Jurkat, Clone E6-1 (cell line): ENCODE measurements around the gene PPME1.

ENCODE experiments used
- DNase-seq: peaks from one replicate; pipeline ENCODE4 v3.0.0-alpha.2; 2011; ENCODE audit warnings: low read depth, low spot score
- H3K4me3 ChIP-seq: 2 replicates; pipeline ENCODE4 v1.5.1; 2011; ENCODE audit warnings: mild to moderate bottlenecking, low read length, control low read depth, moderate library complexity

PPME1 gene

GRCh38 chr11:74208507-74208906, 37.4 kb downstream of the PPME1 start:
- no peak for DNase-seq
- no peak overlapping the region for H3K4me3 ChIP-seq

DNA sequence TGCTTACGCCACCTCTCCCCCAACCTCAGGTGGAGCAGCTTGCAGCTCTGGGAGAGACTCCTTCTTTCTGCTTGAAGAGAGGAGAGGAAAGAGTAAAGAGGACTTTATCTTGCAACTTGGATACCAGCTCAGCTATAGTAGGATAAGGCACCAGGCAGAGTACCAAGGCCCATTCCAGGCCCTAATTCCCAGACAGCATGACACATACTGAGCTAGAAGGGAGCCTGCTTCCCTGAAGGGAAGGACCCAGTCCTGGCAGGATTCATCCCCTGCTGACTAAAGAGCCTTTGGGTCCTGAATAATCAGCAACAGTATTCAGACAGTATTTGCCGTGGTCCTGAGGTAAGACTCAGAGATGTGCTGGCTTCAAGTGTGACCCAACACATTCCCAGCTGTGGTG, 41.4 kb downstream of the PPME1 start:
- no peak overlapping the region for H3K4me3 ChIP-seq
- DNase-seq = no peak

DNA sequence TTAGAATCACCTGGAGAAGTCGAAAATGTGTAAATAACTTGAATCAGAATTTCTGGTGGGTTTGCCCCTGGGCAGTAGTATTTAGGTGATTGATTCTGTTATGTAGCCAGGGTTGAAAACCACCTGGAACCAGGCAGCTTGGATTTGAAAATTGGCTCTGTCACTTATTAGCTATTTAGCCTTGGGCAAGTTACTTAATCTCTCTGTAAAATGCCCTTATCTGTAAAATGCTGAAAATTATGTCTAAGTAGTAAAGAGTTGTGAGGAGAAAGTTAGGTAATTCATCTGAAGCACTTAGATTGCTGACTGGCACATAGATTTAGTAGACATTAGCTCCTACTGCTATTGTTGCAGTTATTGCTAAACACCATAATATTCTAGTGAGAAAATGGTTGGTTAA, 49.3 kb downstream of the PPME1 start:
- no peak overlapping the region for H3K4me3 ChIP-seq
- no peak for DNase-seq

DNA sequence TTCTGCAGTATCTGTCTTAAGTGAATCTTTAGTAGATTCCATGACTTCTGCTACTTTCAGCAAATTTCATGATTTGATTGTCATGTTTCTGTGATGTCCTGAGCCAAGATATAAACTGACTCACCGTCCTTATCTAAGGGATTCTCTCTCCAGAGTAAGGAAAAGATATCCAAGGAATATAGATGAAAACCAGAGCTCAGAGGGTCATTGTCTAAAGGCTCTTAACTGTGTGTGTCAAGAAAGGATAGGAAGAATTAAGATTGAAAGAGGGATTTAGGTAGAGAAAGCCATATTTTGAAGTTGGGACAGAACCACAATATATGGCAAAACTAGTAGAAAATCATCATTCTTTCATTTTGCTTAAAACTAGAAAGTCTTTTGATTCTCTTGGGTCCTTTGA, 50.7 kb downstream of the PPME1 start:
- H3K4me3 ChIP-seq = no peak overlapping the region
- no peak for DNase-seq

DNA sequence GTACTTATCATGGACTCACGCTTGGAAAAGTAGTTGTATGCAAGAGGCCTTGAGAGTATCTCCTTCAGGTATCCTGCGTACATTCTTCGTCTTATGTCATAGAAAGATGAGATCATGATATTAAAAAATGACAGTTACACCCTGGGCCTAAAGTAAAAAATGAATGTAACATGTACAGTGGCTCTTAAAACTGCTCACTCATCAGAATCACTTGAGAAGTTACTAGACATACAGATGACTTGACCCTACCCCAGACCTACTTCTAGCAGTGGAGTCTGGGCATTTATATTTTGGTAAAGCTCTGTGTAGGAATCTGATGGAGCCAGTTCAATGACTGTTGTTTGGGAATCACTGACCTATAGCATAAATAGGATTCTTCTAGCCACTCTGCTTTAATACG, 54.5 kb downstream of the PPME1 start:
- DNase-seq = no peak
- H3K4me3 ChIP-seq = no peak overlapping the region

DNA sequence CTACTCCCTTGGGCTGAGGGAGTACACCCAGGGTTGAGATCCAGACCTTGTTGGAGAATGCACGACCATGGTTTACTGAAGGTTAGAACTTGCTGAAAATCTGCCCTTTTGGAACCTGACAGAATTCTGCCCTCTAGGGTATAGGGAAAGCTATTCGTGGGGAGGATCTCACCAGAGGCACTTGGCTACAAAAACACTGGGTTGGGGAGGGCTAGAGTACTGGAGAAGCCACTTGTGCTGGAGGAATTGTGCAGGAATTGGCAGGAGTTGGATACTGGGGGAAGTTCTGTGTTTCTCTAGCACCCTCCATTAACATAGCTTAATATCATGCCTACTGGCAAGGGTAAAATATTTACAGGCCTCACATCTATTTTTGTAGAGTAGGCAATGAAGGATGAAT, 55.8 kb downstream of the PPME1 start:
- DNase-seq = no peak
- H3K4me3 ChIP-seq = no peak overlapping the region

GRCh38 chr11:74232311-74232950, 61.3 kb downstream of the PPME1 start:
- H3K4me3 ChIP-seq = no peak overlapping the region
- peak; percentile 82 for DNase-seq

- H3K4me3 ChIP-seq = no peak overlapping the region
- DNase-seq = no peak
These were observed 62.6 kb downstream of the PPME1 start for GRCh38 chr11:74233683-74234082.

DNA sequence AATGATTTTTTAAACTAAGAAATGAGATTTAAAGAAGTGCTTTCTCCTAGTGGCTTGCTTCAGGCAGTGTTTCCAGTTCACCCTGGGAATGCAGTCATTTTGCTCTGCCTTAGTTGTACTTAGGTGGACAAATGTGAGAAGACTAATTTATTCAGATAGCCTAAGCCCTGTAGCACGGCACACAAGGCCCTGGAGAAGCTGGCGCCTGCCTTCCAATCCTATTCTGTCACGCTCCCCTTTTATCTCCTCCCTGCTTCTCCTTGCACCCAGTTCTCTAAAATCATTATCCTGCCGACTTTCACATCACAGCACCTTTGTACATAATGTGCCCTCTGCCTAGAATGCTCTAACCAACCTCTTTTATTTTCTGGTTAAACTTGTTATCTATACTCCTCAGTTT, 64.0 kb downstream of the PPME1 start:
- H3K4me3 ChIP-seq = no peak overlapping the region
- DNase-seq = no peak

DNA sequence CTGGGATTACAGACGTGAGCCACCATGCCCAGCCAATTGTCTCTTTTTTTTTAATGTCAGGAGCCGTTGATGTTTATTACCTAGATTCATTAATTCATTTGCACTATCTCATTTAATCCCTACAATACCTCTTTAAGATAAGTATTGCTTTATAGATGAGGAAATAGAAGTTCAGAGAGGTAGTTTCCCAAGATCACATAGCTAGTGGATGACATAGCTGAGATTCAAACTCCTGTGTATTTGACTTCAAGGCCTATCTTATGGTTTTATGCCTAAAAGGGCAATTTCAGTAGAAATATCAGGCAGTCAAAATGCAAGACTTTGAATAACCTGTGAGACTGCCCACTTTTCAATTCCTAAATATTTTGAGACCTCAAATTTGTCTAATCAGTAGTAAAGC, 66.5 kb downstream of the PPME1 start:
- no peak overlapping the region for H3K4me3 ChIP-seq
- DNase-seq = no peak

DNA sequence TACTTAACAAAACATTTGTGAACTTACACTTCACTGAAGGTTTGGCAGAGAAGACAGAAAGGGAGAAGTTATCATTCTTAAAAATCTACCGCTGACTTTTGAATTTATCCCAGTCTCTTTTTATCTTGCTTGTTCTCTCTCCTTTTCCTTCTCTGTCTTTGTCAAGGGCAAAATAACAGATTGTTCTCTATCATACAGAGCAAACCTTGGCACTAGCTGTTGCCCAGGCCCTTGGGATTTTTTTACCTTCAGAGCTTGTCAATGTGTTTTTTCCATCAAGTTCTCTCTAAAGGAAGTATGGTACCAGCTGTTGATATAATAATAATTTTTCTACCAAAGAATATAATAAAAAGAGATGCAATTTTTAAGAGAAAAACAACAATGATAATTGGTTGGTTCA, 67.2 kb downstream of the PPME1 start:
- no peak overlapping the region for H3K4me3 ChIP-seq
- no peak for DNase-seq

DNA sequence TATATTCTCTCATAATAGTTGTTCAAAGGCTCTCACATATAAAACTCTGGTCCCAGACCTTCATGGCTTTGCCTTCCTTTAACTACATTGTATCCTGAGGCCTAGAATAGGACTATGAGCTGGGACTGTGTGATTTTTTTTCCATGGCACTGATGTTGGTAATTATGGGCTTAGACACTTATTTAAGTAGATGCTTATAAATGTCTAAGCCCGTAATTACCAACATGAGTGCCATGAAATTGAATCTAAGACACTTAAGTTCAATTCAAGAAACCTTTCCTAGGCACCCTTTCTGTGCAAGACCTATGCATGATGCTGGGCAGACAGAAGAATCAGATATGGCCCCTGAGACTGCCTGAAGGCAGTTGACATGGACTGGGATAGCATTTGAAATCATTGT, 77.4 kb downstream of the PPME1 start:
- no peak for DNase-seq
- H3K4me3 ChIP-seq = no peak overlapping the region

DNA sequence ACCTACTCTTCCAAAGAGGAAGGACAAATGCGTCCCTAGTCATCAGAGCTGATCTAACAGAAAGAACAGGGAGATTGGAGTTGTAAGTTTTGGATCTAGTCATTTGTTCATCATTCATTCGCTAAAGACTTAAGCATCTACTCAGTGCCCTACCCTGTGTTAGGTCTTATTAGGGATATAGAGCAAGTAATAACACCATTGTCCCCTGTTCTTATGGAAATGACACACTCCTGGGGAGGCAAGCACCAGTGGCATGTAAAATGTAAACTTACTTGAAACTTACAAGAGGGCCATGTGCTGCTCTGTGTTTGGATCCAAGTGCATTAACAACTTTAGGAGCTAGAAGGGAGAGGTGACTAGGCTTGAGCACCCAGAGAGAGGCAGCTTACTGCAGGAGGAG, 78.4 kb downstream of the PPME1 start:
- H3K4me3 ChIP-seq = no peak overlapping the region
- DNase-seq = no peak

- H3K4me3 ChIP-seq = no peak overlapping the region
- no peak for DNase-seq
These were observed 82.3 kb downstream of the PPME1 start for GRCh38 chr11:74253361-74253760.

DNA sequence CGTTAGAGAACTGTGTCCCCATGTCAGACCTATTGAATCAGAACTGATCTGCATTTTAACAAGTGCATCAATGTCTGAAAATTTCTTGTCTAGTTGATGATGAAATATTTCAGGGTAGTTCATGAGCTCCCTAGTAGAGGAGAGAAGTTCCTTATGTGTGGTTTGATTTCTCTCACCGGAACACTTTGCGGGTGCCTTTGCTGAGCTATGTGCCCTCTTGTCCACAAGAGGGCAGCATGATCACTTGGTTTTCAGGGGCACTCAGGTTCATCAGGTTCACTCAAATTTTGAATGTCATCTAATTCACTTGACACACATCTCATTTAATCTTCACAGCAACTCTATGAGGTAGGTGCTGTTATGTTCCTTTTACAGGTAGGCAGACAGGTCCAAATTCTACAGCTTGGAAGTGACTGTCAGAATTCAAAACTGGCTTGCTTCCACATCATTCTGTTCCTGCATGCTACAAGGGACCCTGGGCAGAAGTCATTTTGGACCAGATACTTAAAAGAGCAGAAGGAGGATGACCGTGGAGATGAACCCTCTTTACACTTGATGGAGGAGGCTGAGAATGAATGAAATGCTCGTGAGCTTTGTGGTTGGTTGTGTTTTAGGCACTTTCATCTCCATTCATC, 84.8 kb downstream of the PPME1 start:
- peak; percentile 58 for DNase-seq
- H3K4me3 ChIP-seq = no peak overlapping the region

- no peak for DNase-seq
- no peak overlapping the region for H3K4me3 ChIP-seq
These were observed 85.5 kb downstream of the PPME1 start for GRCh38 chr11:74256378-74257133.

DNA sequence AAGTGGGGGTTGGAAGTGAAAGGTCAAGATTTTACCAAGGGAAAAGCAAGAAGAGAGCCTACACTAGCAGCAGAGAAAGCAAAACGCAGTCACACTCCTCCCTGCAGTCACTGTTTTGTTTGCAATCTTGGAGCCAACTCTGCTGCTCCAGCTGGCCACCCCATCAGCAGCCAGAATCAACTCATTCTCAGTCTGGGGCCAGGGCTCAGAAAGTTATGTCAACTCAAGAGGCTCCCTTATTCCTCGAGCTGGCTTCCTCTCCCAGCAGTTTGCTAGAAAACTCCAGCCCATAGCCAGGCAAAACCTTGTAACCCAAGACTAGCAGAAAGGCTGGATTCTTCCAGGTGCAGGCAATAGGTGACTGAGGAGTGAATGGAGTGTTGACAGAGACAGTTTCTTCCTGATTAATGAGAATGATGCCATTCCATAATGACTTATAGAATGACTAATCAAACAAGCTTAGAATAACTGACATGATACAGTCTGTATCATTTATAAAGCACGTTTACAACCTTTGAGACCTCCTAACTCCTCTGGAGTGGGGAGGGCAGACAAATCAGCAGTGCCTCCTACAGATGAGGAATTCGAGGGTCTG, 87.0 kb downstream of the PPME1 start:
- DNase-seq = no peak
- no peak overlapping the region for H3K4me3 ChIP-seq

GRCh38 chr11:74262725-74263124, 91.6 kb downstream of the PPME1 start:
- no peak for DNase-seq
- H3K4me3 ChIP-seq = no peak overlapping the region

DNA sequence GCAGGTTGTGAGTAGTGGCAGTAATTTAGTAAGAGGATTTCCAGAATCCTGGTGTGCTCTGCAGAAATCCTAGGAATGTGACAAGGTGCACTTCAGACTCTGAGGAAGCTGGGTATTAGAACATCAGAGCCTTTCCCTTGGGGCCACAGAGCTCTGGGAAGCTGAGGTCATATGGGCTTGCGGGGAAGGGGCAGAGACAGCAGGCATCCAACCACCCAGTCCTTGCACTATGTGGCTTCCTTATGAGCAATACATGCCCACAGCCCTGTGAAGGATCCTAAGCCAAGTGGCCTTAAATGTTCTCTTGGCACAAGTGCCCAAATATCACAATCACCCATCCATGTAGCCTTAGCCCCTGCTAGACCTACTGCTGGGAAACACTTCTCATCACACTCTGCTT, 94.2 kb downstream of the PPME1 start:
- H3K4me3 ChIP-seq = no peak overlapping the region
- no peak for DNase-seq

GRCh38 chr11:74267014-74267413, 95.9 kb downstream of the PPME1 start:
- DNase-seq = no peak
- H3K4me3 ChIP-seq = no peak overlapping the region
